K562 (cell line): ENCODE measurements around the gene PRDM10. TPM values are rescaled to one million over a fixed set of nuclear protein-coding genes. Genes with fewer than 3 reads are reported as not detected.

Experiments
- BACH1 ChIP-seq: fragments of 200-800 bp; sonication (Bioruptor generic); IDR thresholded peaks from 2 replicates; pipeline ENCODE4 v1.6.1; 2016; ENCODE audit warnings: missing genetic modification characterization, missing compliant biosample characterization
- CBFA2T3 ChIP-seq: fragments of 450-650 bp; IDR thresholded peaks from 2 replicates; pipeline ENCODE4 v1.6.1; 2017
- DIDO1 ChIP-seq: fragments of 450-650 bp; IDR thresholded peaks from 2 replicates; pipeline ENCODE4 v1.6.1; 2016; ENCODE audit warnings: low read depth, missing biosample characterization, missing genetic modification characterization
- FOSL1 ChIP-seq: fragments of 200-800 bp; sonication (Bioruptor generic); conservative IDR thresholded peaks from 2 replicates; pipeline ENCODE4 v1.6.1; 2016; ENCODE audit warnings: missing genetic modification characterization, missing compliant biosample characterization
- HDAC3 ChIP-seq: fragments of 450-650 bp; IDR thresholded peaks from 2 replicates; pipeline ENCODE4 v1.6.1; 2018; ENCODE audit warnings: borderline replicate concordance, mild to moderate bottlenecking, moderate library complexity; ENCODE audit not compliant: partially characterized antibody
- KDM1A ChIP-seq, 2 experiments: fragments of 450-650 bp; IDR thresholded peaks; 2 replicates each; pipeline ENCODE4 v1.6.1; 2016; ENCODE audit warnings: mild to moderate bottlenecking in 2 of 2
- MEF2D ChIP-seq: conservative IDR thresholded peaks from 2 replicates; pipeline ENCODE4 v1.6.1; 2016; ENCODE audit warnings: low read depth, missing genetic modification characterization, missing compliant biosample characterization
- MTA1 ChIP-seq: fragments of 450-650 bp; IDR thresholded peaks from 2 replicates; pipeline ENCODE4 v1.6.1; 2017; ENCODE audit warnings: borderline replicate concordance
- NBN ChIP-seq: fragments of 450-650 bp; IDR thresholded peaks from 2 replicates; pipeline ENCODE4 v1.6.1; 2016; ENCODE audit warnings: low read depth, mild to moderate bottlenecking
- NUFIP1 ChIP-seq: fragments of 450-650 bp; IDR thresholded peaks from 2 replicates; pipeline ENCODE4 v1.6.1; 2018; ENCODE audit not compliant: partially characterized antibody
- PHF20 ChIP-seq: fragments of 450-650 bp; IDR thresholded peaks from 2 replicates; pipeline ENCODE4 v1.6.1; 2018; ENCODE audit not compliant: partially characterized antibody
- SMARCA4 ChIP-seq: fragments of 450-650 bp; IDR thresholded peaks from 2 replicates; pipeline ENCODE4 v1.6.1; 2016
- SUPT5H ChIP-seq: fragments of 450-650 bp; IDR thresholded peaks from 2 replicates; pipeline ENCODE4 v1.6.1; 2016
- ZBTB8A ChIP-seq: fragments of 450-650 bp; IDR thresholded peaks from 2 replicates; pipeline ENCODE4 v1.6.1; 2018; ENCODE audit warnings: mild to moderate bottlenecking, moderate library complexity; ENCODE audit not compliant: partially characterized antibody
- ZNF224 ChIP-seq: sonication (generic); formaldehyde crosslinking; IDR thresholded peaks from 2 replicates; pipeline ENCODE4 v1.8.0; 2022; ENCODE audit warnings: mild to moderate bottlenecking, missing genetic modification reagents
- ZNF324 ChIP-seq: fragments of 250-450 bp; sonication (Bioruptor Pico); IDR thresholded peaks from 2 replicates; pipeline ENCODE4 v1.4.0; 2020; ENCODE audit warnings: mild to moderate bottlenecking
- ZNF561 ChIP-seq: fragments of 450-650 bp; formaldehyde crosslinking; conservative IDR thresholded peaks from 2 replicates; pipeline ENCODE4 v1.4.0; 2020; ENCODE audit warnings: mild to moderate bottlenecking, moderate library complexity
- ZNF79 ChIP-seq: fragments of 250-450 bp; sonication (Bioruptor Pico); IDR thresholded peaks from 2 replicates; pipeline ENCODE4 v1.4.0; 2020; ENCODE audit warnings: low read depth, mild to moderate bottlenecking, moderate library complexity
- polyA plus RNA-seq, 8 experiments: library from polyadenylated mRNA; depleted of rRNA in 4 of 8; stranded (reverse) in 5 of 8; unstranded in 3 of 8; fragments of >200 nt; fragmentation: Nextera tagmentation in 2 of 8; fragmentation: Illumina TruSeq in 1 of 8; extraction: Ambion mirVana in 2 of 8; extraction: Trizol in 1 of 8; gene quantifications; 2 replicates each; pipeline versions ENCODE4 v1.2.1 to v1.2.3, GENCODE V29; 2011 to 2014; ENCODE audit warnings: inconsistent platforms in 1 of 8, missing spikeins in 1 of 8
- total RNA-seq, 7 experiments: library from RNA; depleted of rRNA in 6 of 7; stranded (reverse); fragments of >200 nt in 6 of 7; fragmentation: Illumina TruSeq in 2 of 7; extraction: Trizol in 2 of 7; gene quantifications; 2 replicates each; pipeline versions ENCODE4 v1.2.1 to v1.2.3, GENCODE V29; 2011 to 2021; ENCODE audit warnings: low replicate concordance in 1 of 7
- TF ChIP-seq, protein P1 (sequence below): fragments of 250-450 bp; sonication (Bioruptor Pico); IDR thresholded peaks from 2 replicates; pipeline ENCODE4 v1.4.0; 2020; ENCODE audit warnings: borderline replicate concordance
- TF ChIP-seq, protein P2 (sequence below): sonication (generic); formaldehyde crosslinking; IDR thresholded peaks from 2 replicates; pipeline ENCODE4 v1.8.0; 2022; ENCODE audit warnings: mild to moderate bottlenecking, missing genetic modification reagents, borderline replicate concordance

The PRDM10 gene
- total and polyA plus RNA-seq, 9 of the 15 experiments (the other 6 are each of a cell fraction or from before 2014, with no cell fraction given) = 0.89 to 9.3 (median 4.5) TPM

DNA sequence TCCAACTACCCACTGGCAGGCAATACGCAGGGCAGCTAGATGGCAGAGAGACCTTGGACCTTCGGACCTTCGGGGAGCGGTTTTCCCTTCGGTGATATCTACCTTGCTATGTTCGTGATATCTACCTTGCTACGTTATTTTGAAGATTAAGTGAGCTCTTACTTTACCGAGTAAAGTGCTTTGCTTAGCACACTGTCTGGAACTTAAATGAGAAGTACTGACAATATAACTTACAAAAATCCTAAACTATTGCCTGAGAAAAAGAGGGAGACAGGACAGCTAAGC is 1.0 kb upstream of the PRDM10 start (continued):
- TF ChIP-seq HDAC3 (peak; percentile 15), ZNF224 (CRISPR knock-in tag) (no peak), BACH1 (no peak), FOSL1 (tag) (peak; percentile 64), ZNF561 (CRISPR knock-in tag) (no peak), NBN (0 out of 2 replicates have a peak, but pooled peaks have one; percentile 10), NUFIP1 (no peak), SMARCA4 (0 out of 2 replicates have a peak, but pooled peaks have one; percentile 10), MEF2D (tag) (0 out of 2 replicates have a peak, but pooled peaks have one; percentile 4), SUPT5H (0 out of 2 replicates have a peak, but pooled peaks have one; percentile 15), MTA1 (0 out of 2 replicates have a peak, but pooled peaks have one; percentile 0), PHF20 (no peak), ZNF324 (CRISPR knock-in tag) (no peak), KDM1A (IDR thresholded peaks at IDR 0.05) (0 out of 4 replicates have a peak, but pooled peaks of 1 of the 2 experiments have one; percentile 7), CBFA2T3 (no peak), ZBTB8A (no peak), DIDO1 (no peak), ZNF79 (no peak)
- TF ChIP-seq, protein P1, sequence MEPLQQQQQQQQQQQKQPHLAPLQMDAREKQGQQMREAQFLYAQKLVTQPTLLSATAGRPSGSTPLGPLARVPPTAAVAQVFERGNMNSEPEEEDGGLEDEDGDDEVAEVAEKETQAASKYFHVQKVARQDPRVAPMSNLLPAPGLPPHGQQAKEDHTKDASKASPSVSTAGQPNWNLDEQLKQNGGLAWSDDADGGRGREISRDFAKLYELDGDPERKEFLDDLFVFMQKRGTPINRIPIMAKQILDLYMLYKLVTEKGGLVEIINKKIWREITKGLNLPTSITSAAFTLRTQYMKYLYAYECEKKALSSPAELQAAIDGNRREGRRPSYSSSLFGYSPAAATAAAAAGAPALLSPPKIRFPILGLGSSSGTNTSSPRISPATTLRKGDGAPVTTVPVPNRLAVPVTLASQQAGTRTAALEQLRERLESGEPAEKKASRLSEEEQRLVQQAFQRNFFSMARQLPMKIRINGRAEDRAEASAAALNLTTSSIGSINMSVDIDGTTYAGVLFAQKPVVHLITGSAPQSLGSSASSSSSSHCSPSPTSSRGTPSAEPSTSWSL (CRISPR knock-in tag) = no peak
- TF ChIP-seq, protein P2, sequence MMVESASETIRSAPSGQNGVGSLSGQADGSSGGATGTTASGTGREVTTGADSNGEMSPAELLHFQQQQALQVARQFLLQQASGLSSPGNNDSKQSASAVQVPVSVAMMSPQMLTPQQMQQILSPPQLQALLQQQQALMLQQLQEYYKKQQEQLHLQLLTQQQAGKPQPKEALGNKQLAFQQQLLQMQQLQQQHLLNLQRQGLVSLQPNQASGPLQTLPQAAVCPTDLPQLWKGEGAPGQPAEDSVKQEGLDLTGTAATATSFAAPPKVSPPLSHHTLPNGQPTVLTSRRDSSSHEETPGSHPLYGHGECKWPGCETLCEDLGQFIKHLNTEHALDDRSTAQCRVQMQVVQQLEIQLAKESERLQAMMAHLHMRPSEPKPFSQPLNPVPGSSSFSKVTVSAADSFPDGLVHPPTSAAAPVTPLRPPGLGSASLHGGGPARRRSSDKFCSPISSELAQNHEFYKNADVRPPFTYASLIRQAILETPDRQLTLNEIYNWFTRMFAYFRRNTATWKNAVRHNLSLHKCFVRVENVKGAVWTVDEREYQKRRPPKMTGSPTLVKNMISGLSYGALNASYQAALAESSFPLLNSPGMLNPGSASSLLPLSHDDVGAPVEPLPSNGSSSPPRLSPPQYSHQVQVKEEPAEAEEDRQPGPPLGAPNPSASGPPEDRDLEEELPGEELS = no peak
